HG02571 (cell line): ENCODE measurements around the gene PPP1R15A.
"Not testable (repeated sequence)": the region's sequence is repeated elsewhere in the genome, so short reads cannot be mapped to it uniquely, and the experiment has no call there.

Experiments used
- ATAC-seq: cut with Tn5 transposase; IDR thresholded peaks from one replicate; pipeline ENCODE4 v1.9.1; 2021; ENCODE audit warnings: mild to moderate bottlenecking, moderate library complexity; ENCODE audit not compliant: unreplicated experiment

Gene PPP1R15A

GRCh38 chr19:48872182-48872883 lies at the start of gene PPP1R15A:
Gene PPP1R15A (plus strand): TSS chr19:48872421. CDS start chr19:48873234, 813 bp downstream.
- ATAC-seq = no peak

GRCh38 chr19:48822514-48822913 lies 49.7 kb upstream of the PPP1R15A start:
- ATAC-seq = no peak

GRCh38 chr19:48826606-48827020 lies 45.6 kb upstream of the PPP1R15A start:
- ATAC-seq = no peak

GRCh38 chr19:48830088-48830487 lies 42.1 kb upstream of the PPP1R15A start:
- ATAC-seq = no peak

GRCh38 chr19:48830965-48831364 lies 41.3 kb upstream of the PPP1R15A start:
- ATAC-seq = no peak

- ATAC-seq = no peak
These were observed 39.2 kb upstream of the PPP1R15A start for GRCh38 chr19:48833049-48833448.

GRCh38 chr19:48833977-48834376 lies 38.2 kb upstream of the PPP1R15A start:
- ATAC-seq = no peak

GRCh38 chr19:48835734-48836088 lies 36.5 kb upstream of the PPP1R15A start:
- ATAC-seq = peak; percentile 70

GRCh38 chr19:48836089-48837017 lies 35.9 kb upstream of the PPP1R15A start, which contains the start of gene HSD17B14:
Gene HSD17B14 (minus strand): TSS chr19:48836491. CDS start chr19:48836411, 80 bp downstream.
- no peak for ATAC-seq

GRCh38 chr19:48837051-48837524 lies 35.1 kb upstream of the PPP1R15A start:
- ATAC-seq = peak; percentile 61

- no peak for ATAC-seq
These were observed 34.5 kb upstream of the PPP1R15A start for GRCh38 chr19:48837687-48838086.

GRCh38 chr19:48841047-48841446 lies 31.2 kb upstream of the PPP1R15A start:
- no peak for ATAC-seq

- ATAC-seq = no peak
These were observed 30.6 kb upstream of the PPP1R15A start for GRCh38 chr19:48841571-48841970.

- no peak for ATAC-seq
These were observed 29.4 kb upstream of the PPP1R15A start for GRCh38 chr19:48842789-48843162.

- no peak for ATAC-seq
These were observed 27.7 kb upstream of the PPP1R15A start for GRCh38 chr19:48844472-48844871.

GRCh38 chr19:48845384-48845783 lies 26.8 kb upstream of the PPP1R15A start:
- ATAC-seq = no peak

GRCh38 chr19:48846659-48847058 lies 25.6 kb upstream of the PPP1R15A start:
- not testable (repeated sequence) for ATAC-seq

GRCh38 chr19:48852292-48852691 lies 19.9 kb upstream of the PPP1R15A start:
- no peak for ATAC-seq

- no peak for ATAC-seq
These were observed 18.7 kb upstream of the PPP1R15A start for GRCh38 chr19:48853483-48853882.

GRCh38 chr19:48854103-48854502 lies 18.1 kb upstream of the PPP1R15A start:
- no peak for ATAC-seq

- no peak for ATAC-seq
These were observed 15.3 kb upstream of the PPP1R15A start for GRCh38 chr19:48856921-48857320.
